HEK293 (cell line): Measurements from ENCODE around the gene MCF2L.

Source experiments
- CTCF ChIP-seq: fragments of 450-650 bp; formaldehyde crosslinking; IDR thresholded peaks from 2 replicates; pipeline ENCODE4 v1.5.1; 2016; ENCODE audit warnings: missing biosample characterization, missing genetic modification characterization
- REST ChIP-seq: fragments of 450-650 bp; formaldehyde crosslinking; IDR thresholded peaks from 2 replicates; pipeline ENCODE4 v1.5.1; 2016; ENCODE audit warnings: missing biosample characterization, missing genetic modification characterization
- YY1 ChIP-seq: fragments of 450-650 bp; formaldehyde crosslinking; IDR thresholded peaks from 2 replicates; pipeline ENCODE4 v1.5.1; 2018; ENCODE audit warnings: missing biosample characterization, missing genetic modification characterization
- ZBTB1 ChIP-seq: fragments of 450-650 bp; formaldehyde crosslinking; IDR thresholded peaks from 2 replicates; pipeline ENCODE4 v1.5.1; 2016; ENCODE audit warnings: missing biosample characterization, missing genetic modification characterization
- ZNF114 ChIP-seq: fragments of 450-650 bp; formaldehyde crosslinking; IDR thresholded peaks from 2 replicates; pipeline ENCODE4 v1.5.0; 2017; ENCODE audit warnings: missing biosample characterization, missing genetic modification characterization
- ZNF155 ChIP-seq: fragments of 450-650 bp; formaldehyde crosslinking; IDR thresholded peaks from 2 replicates; pipeline ENCODE4 v1.5.1; 2016; ENCODE audit warnings: missing biosample characterization, missing genetic modification characterization
- ZNF366 ChIP-seq: fragments of 450-650 bp; formaldehyde crosslinking; conservative IDR thresholded peaks from 2 replicates; pipeline ENCODE4 v1.5.1; 2016; ENCODE audit warnings: missing biosample characterization, missing genetic modification characterization
- ZNF654 ChIP-seq: fragments of 450-650 bp; formaldehyde crosslinking; IDR thresholded peaks from 2 replicates; pipeline ENCODE4 v1.5.1; 2016; ENCODE audit warnings: low read depth, missing biosample characterization, missing genetic modification characterization
- ZSCAN18 ChIP-seq: fragments of 450-650 bp; formaldehyde crosslinking; IDR thresholded peaks from 2 replicates; pipeline ENCODE4 v1.5.1; 2016; ENCODE audit warnings: missing biosample characterization, missing genetic modification characterization

GRCh38 chr13:113057084-113057483, 88.1 kb downstream of the MCF2L start:
- TF ChIP-seq ZBTB1 (no peak), ZNF114 (no peak), ZNF155 (tag by site-specific recombination) (no peak), REST (tag by site-specific recombination) (no peak), ZNF654 (tag by site-specific recombination) (no peak), YY1 (tag by site-specific recombination) (no peak), ZNF366 (tag by site-specific recombination) (no peak), CTCF (tag by site-specific recombination) (no peak), ZSCAN18 (tag by site-specific recombination) (no peak)
